Activated CD4-positive, alpha-beta T cell treated with anti-CD3 and anti-CD28 coated beads, Interleukin-2, amount 50 U/mL, for 1 hour (primary cell): ENCODE measurements around the gene ARHGEF1.

Experiments
- DNase-seq: peaks from one replicate; pipeline ENCODE4 v3.0.0-alpha.2; 2020

ARHGEF1 gene

DNA sequence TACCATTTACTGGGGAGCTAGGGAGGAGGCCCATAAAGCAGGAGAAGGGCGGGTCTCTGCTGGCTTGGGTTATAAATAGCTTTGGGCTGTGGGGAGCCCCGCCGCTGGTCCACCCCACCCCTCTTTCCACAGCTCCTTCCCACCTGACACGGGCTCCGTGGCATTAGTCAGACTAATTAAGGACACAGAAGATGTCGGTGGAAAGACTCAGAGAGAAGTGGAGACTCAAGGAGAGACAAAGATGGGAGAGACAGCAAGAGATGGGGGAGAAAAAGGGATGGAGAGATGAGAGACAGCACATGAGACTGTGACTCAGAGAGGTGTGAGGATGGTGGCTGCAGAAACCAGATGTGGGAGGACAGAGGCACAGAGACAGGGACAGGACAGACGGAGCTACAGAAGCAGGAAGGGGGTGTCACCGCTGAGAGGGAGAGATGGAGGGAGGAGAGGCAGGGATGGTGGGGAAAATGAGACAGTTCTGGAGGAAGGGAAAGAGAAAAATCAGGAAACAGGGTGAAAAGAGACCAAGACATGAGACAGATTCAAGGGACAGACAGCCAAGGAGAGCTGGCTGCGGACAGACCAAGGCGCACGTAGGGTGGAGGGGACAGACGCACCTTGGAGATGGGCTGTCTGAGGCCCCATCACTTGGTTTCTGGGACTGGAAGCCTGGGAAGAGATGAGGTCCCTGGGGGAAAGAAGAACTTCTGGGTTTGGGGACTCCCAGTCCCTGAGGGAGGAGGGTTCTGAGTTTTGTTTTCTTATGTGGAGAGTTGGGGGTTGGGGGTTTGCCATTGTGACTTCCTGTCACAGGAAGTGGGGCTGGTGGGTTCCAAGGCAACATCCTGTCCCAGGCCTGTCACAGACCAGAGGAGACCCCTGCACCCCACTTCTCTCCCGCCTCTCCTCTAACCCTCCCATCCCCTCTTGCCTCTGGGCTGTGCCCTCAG lies 4.1 kb downstream of the ARHGEF1 start:
- DNase-seq = peak; percentile 58

- DNase-seq = peak; percentile 88
These were observed 4.9 kb downstream of the ARHGEF1 start for GRCh38 chr19:41887711-41888382.

GRCh38 chr19:41888926-41889325 lies 5.9 kb downstream of the ARHGEF1 start:
- no peak for DNase-seq

DNA sequence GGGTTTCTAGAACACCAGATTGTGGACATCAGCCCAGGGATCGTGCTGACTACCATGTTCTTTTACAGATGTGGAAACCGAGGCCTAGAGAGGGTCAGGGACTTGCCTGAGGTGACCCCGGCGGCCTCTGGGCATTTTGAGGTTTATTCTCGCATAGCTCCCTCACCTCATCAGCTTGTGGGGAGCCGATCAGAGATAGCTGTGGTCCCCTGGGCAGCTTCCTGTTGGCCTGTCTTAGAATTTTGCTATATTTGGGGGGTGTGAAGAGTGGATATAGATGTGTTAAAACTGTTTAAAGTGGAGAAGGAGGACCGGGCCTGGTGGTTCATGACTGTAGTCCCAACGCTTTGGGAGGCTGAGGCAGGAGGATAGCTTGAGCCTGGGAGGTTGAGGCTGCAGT lies 6.9 kb downstream of the ARHGEF1 start:
- DNase-seq = no peak

- DNase-seq = no peak
These were observed 8.0 kb downstream of the ARHGEF1 start for GRCh38 chr19:41890936-41891335.

GRCh38 chr19:41892173-41892902 lies 9.4 kb downstream of the ARHGEF1 start:
- no peak for DNase-seq

GRCh38 chr19:41893899-41894298 lies 10.9 kb downstream of the ARHGEF1 start:
- DNase-seq = no peak

GRCh38 chr19:41894350-41894749 lies 11.4 kb downstream of the ARHGEF1 start:
- DNase-seq = no peak

DNA sequence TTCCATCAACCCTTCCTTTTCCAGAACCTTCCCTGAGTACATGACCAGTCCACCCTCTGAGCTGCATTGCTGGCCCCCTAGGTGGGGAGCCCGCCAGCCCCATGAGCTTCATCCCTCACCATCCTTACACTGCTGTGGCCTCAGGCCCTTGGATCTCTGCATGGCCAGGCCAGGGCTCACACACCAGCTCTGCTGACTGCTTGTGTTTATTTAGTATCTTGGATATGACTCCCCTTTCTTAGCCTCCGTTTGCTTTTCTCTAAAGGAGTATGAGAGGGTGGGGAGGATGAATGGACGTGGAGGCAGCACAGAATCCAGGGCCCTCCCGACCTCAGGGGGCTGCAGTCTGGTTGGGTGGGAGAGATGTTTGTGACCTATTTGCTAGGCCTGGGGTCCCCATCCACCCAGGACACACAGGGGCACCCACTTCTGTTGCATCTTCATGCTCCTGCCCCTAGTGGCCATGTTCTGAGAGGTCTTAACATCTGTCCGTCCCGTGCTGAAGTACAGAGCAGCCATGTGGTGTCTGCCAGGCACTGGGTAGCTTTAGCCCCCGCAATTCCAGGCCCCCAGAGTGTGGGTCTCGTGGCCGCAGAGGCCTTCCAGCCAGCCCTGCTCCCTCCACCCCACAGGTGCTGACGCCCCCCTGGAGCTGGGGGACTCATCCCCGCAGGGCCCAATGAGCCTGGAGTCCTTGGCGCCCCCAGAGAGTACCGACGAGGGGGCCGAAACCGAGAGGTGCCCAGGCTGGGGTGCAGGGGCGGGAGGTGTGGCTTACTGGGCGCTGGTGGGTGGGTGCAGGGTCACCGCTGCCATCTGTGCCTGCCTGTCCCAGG lies 13.0 kb downstream of the ARHGEF1 start:
- no peak for DNase-seq

DNA sequence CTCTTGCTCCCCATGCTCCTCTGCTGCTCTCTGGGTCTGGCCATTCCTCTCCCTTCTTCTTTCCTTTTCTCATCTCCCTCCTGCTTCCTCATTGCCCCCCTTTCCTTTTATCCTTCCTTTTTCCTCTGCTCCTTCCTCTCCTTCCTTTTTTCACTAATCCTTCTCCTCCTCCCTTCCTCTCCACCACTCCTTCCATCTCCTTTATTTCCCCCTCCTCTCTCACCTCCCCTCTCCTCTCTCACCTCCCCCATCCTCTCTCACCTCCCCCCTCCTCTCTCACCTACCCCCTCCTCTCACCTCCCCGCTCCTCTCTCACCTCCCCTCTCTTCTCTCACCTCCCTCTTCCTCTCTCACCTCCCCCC lies 13.6 kb downstream of the ARHGEF1 start:
- no peak for DNase-seq

DNA sequence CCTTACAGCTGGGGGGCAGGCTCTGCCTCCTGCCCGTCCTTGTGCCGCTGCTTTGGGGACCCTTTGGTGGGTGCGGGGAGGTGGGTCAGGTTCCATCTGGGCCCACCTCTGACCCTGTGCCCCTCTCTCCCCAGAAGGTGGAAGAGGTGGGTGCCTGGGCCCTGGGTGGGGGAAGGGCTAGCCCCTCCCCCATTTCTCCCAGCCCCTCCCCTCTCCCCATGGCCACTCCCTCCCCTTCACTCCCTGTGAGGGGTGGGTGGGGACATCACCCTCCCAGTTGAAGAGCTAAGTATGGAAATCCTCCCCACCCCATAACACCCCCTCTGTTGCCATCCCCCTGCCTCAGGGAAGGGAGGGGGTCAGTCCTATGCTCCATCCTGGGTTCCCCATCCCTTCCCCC lies 14.2 kb downstream of the ARHGEF1 start:
- DNase-seq = no peak

GRCh38 chr19:41897820-41898219 lies 14.8 kb downstream of the ARHGEF1 start:
- no peak for DNase-seq

DNA sequence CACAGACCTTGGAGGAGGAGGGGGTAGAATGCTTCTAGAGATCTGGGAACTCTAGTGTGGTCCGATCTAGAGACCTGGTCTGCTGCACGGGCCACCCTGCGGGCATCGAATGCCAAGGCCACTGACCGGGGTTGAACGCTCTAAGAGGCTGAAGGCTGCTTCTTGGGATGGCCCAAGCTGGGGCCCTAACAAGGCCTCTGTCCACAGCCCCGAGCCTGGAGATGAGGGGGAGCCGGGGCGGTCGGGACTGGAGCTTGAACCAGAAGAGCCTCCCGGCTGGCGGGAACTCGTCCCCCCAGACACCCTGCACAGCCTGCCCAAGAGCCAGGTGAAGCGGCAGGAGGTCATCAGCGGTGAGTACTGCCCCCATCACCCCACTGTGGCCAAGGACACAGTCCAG lies 15.3 kb downstream of the ARHGEF1 start:
- DNase-seq = no peak

DNA sequence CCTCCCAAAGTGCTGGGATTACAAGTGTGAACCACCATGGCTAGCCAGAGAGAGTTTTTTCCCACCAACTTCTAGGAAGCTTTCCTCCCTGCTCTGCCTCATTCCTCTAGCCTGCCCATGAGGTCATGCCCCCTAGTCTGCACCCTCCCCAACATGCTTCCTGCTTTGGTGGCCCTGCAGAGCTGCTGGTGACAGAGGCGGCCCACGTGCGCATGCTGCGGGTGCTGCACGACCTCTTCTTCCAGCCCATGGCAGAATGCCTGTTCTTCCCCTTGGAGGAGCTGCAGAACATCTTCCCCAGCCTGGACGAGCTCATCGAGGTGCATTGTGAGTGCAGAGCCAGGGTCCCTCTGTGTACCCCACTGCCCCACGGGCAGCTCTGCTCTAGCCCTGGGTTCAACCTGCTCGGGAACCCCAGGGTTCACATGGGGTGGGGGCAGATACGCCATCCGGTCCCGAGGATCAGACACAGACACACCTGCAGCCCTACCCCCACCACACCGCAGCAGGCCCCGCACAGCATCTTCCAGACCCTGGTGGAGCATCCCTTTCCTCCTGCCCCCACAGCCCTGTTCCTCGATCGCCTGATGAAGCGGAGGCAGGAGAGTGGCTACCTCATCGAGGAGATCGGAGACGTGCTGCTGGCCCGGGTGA lies 18.9 kb downstream of the ARHGEF1 start:
- DNase-seq = no peak

- DNase-seq = no peak
These were observed 19.6 kb downstream of the ARHGEF1 start for GRCh38 chr19:41902594-41902993.

DNA sequence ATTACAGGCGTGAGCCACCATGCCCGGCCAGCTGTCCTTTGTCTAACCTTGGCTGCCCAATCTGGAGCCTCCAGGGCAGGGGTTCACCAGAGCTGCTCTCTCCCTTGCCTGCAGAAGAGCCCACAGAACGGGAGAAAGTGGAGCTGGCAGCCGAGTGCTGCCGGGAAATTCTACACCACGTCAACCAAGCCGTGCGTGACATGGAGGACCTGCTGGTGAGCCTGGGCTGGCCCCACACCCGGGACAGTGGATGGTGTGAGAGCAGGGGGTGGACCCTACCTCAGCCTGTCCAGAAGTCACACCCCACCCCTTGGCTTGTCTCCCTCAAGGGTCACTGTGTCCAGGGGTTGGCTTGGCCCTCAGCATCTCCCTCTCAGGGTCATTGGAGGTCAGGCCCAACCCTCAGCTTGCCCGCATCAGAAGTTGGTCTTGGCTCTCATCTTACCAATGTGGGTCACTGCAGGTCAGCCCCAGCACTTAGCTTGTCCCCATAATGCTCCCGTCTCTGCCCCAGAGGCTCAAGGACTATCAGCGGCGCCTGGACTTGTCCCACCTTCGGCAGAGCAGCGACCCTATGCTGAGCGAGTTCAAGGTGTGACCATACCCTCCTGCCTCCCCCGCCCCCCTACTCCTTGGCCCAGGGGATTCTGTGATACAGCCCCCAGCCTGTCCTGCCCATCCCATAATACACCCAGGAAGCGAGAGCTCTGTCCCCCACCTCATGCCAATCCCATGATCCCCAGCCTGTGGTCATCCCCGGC lies 20.4 kb downstream of the ARHGEF1 start:
- DNase-seq = no peak

DNA sequence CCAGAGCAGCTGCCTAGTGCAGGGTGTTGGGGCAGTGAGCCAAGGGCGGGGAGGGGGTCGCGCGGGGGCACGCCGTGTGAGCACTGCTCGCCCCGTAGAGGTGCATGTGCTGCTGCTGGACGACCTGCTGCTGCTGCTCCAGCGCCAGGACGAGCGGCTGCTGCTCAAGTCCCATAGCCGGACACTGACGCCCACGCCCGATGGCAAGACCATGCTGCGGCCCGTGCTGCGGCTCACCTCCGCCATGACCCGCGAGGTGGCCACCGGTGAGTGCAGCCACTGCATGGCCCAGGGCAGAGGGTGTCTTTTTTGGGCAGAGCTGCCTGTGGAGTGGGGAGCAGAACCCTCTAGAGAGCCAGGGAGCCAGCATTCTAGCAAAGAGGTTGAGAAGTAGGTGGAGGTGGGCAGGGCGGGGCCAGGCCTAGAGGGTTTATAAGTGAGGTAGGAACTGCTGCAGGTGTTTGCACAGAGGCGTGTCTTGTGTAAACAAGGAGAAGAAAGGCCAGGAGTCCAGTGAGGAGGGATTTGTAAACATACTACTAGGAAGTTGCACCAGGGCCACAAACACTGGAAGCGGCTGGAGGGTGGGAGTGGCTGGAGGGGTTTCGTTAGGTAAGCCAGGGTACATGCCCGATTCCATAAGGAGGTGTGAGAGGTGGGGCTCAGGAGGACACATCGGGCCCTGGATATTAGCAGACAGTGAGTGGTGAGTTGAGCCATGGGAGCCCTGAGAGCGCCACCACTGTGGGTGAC lies 21.3 kb downstream of the ARHGEF1 start:
- DNase-seq = no peak

- DNase-seq = no peak
These were observed 22.5 kb downstream of the ARHGEF1 start for GRCh38 chr19:41905273-41906002.

DNA sequence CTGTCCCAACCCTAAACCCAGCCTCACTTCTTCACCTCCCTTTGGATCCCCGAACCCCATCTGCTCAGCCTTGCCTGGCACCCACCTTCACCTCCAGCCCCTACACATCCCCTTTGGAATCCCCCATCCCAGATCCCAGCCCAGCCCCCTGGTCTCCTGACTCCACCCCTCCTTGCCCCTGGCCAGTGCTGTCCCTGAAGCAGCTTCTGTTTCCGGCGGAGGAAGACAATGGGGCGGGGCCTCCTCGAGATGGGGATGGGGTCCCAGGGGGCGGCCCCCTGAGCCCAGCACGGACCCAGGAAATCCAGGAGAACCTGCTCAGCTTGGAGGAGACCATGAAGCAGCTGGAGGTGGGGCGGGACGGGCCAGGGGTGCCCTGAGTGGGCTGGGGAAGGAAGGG lies 23.3 kb downstream of the ARHGEF1 start:
- no peak for DNase-seq
